A549 (cell line): Measurements from ENCODE around the gene ZNF57.

Source experiments
- CEBPB ChIP-seq, 2 experiments: fragments of >200 bp in 1 of 2; sonication (Bioruptor Twin) in 1 of 2; formaldehyde crosslinking in 1 of 2; IDR thresholded peaks; 2 replicates each; pipeline ENCODE4 v1.6.1; 2012 to 2016
- HOXB13 ChIP-seq: fragments of 250-450 bp; sonication (Bioruptor Pico); IDR thresholded peaks from 2 replicates; pipeline ENCODE4 v1.5.0; 2020; ENCODE audit warnings: low read depth, mild to moderate bottlenecking, moderate library complexity
- JUN ChIP-seq, 2 experiments: fragments of >200 bp; sonication (Bioruptor Twin); formaldehyde crosslinking; IDR thresholded peaks; 2 replicates in 1 of 2; 3 replicates in 1 of 2; pipeline ENCODE4 v1.6.1; 2016 to 2017
- MAFK ChIP-seq: fragments of 450-650 bp; IDR thresholded peaks from 2 replicates; pipeline ENCODE4 v1.6.1; 2014; ENCODE audit not compliant: partially characterized antibody
- MAZ ChIP-seq: fragments of 150-350 bp; IDR thresholded peaks from 2 replicates; pipeline ENCODE4 v1.6.1; 2014; ENCODE audit warnings: antibody characterized with exemption, low read depth, low read length, borderline replicate concordance
- PBX3 ChIP-seq: IDR thresholded peaks from 2 replicates; pipeline ENCODE4 v1.6.1; 2012
- POLR2A ChIP-seq: IDR thresholded peaks from 2 replicates; pipeline ENCODE4 v1.6.1; 2012; ENCODE audit warnings: mild to moderate bottlenecking, low read length
- POLR2AphosphoS2 ChIP-seq: conservative IDR thresholded peaks from 2 replicates; pipeline ENCODE4 v1.6.1; 2012; ENCODE audit warnings: low read length, improper control_type of control experiment, inconsistent platforms
- RCOR1 ChIP-seq: fragments of 150-350 bp; IDR thresholded peaks from 2 replicates; pipeline ENCODE4 v1.6.1; 2014; ENCODE audit warnings: antibody characterized with exemption, low read length, low read depth
- RFX5 ChIP-seq: fragments of 450-650 bp; IDR thresholded peaks from 2 replicates; pipeline ENCODE4 v1.7.1; 2014; ENCODE audit warnings: antibody characterized with exemption, mild to moderate bottlenecking, moderate library complexity
- SMC3 ChIP-seq: fragments of >200 bp; sonication (Bioruptor Twin); formaldehyde crosslinking; IDR thresholded peaks from 3 replicates; pipeline ENCODE4 v1.6.1; 2018; ENCODE audit warnings: inconsistent platforms
- SREBF2 ChIP-seq: fragments of 450-650 bp; IDR thresholded peaks from 2 replicates; pipeline ENCODE4 v1.6.1; 2014; ENCODE audit warnings: mild to moderate bottlenecking, moderate library complexity
- TF ChIP-seq, protein P1 (sequence below): fragments of >200 bp; sonication (Bioruptor Twin); formaldehyde crosslinking; IDR thresholded peaks from 3 replicates; pipeline ENCODE4 v1.5.1; 2016
- TF ChIP-seq, protein P2 (sequence below): fragments of 250-450 bp; sonication (Bioruptor Pico); IDR thresholded peaks from 2 replicates; pipeline ENCODE4 v1.5.0; 2021; ENCODE audit warnings: mild to moderate bottlenecking, moderate library complexity, borderline replicate concordance

GRCh38 chr19:2944775-2945574 is 44.2 kb downstream of the ZNF57 start, which contains the start of gene ZNF77:
- TF ChIP-seq, protein P1, sequence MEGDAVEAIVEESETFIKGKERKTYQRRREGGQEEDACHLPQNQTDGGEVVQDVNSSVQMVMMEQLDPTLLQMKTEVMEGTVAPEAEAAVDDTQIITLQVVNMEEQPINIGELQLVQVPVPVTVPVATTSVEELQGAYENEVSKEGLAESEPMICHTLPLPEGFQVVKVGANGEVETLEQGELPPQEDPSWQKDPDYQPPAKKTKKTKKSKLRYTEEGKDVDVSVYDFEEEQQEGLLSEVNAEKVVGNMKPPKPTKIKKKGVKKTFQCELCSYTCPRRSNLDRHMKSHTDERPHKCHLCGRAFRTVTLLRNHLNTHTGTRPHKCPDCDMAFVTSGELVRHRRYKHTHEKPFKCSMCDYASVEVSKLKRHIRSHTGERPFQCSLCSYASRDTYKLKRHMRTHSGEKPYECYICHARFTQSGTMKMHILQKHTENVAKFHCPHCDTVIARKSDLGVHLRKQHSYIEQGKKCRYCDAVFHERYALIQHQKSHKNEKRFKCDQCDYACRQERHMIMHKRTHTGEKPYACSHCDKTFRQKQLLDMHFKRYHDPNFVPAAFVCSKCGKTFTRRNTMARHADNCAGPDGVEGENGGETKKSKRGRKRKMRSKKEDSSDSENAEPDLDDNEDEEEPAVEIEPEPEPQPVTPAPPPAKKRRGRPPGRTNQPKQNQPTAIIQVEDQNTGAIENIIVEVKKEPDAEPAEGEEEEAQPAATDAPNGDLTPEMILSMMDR: no peak
- TF ChIP-seq JUN (IDR thresholded peaks at IDR 0.05): peak in 1 of 2 experiments; percentile 48; a peak in 1 of 5 replicates
- TF ChIP-seq MAZ: no peak
- TF ChIP-seq SREBF2: no peak
- peak; percentile 57 for TF ChIP-seq POLR2A
- TF ChIP-seq POLR2AphosphoS2: no peak
- peak; percentile 90 for TF ChIP-seq PBX3
- no peak for TF ChIP-seq CEBPB (IDR thresholded peaks at IDR 0.05)
- no peak for TF ChIP-seq RFX5
- TF ChIP-seq RCOR1: no peak
- TF ChIP-seq SMC3: no peak
- TF ChIP-seq, protein P2, sequence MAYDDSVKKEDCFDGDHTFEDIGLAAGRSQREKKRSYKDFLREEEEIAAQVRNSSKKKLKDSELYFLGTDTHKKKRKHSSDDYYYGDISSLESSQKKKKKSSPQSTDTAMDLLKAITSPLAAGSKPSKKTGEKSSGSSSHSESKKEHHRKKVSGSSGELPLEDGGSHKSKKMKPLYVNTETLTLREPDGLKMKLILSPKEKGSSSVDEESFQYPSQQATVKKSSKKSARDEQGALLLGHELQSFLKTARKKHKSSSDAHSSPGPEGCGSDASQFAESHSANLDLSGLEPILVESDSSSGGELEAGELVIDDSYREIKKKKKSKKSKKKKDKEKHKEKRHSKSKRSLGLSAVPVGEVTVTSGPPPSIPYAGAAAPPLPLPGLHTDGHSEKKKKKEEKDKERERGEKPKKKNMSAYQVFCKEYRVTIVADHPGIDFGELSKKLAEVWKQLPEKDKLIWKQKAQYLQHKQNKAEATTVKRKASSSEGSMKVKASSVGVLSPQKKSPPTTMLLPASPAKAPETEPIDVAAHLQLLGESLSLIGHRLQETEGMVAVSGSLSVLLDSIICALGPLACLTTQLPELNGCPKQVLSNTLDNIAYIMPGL (CRISPR knock-in tag): no peak
- TF ChIP-seq HOXB13 (CRISPR knock-in tag): no peak
- TF ChIP-seq MAFK: no peak
